BE2C (cell line): Measurements from ENCODE around the gene PHYH.

Source experiments
- DNase-seq: peaks from one replicate; pipeline ENCODE4 v3.0.0-alpha.2; 2020
- H3K27me3 ChIP-seq: fragments of 250-450 bp; sonication (Bioruptor Pico); 2 replicates; pipeline ENCODE4 v1.5.1; 2020; ENCODE audit warnings: mild to moderate bottlenecking
- H3K36me3 ChIP-seq: fragments of 250-450 bp; sonication (Bioruptor Pico); 2 replicates; pipeline ENCODE4 v1.5.1; 2020; ENCODE audit warnings: mild to moderate bottlenecking
- H3K4me1 ChIP-seq: fragments of 250-450 bp; sonication (Bioruptor Pico); 2 replicates; pipeline ENCODE4 v1.5.1; 2020
- H3K4me3 ChIP-seq: 2 replicates; pipeline ENCODE4 v1.5.1; 2011; ENCODE audit warnings: low read depth, low read length
- H3K9me3 ChIP-seq: fragments of 250-450 bp; sonication (Bioruptor Pico); 2 replicates; pipeline ENCODE4 v1.5.1; 2020
- CTCF ChIP-seq: IDR thresholded peaks from 2 replicates; pipeline ENCODE4 v1.5.1; 2012; ENCODE audit warnings: mild to moderate bottlenecking, low read depth, low read length

Gene PHYH

GRCh38 chr10:13340626-13341376 lies 40.9 kb upstream of the PHYH start:
- peaks cover 10% of the 10 kb centered on the region; the same call in 1 of the 2 replicates for H3K4me1 ChIP-seq
- H3K27me3 ChIP-seq: no peaks in the 10 kb centered on the region
- TF ChIP-seq CTCF: no peak
- no peaks in the 10 kb centered on the region for H3K9me3 ChIP-seq
- H3K36me3 ChIP-seq: peaks cover 51% of the 10 kb centered on the region
- H3K4me3 ChIP-seq: peak overlapping the region; percentile 19
- no peak for DNase-seq

GRCh38 chr10:13340068-13340467 lies 40.2 kb upstream of the PHYH start:
- no peak for TF ChIP-seq CTCF
- Histone ChIP-seq H3K4me1 (peaks cover 10% of the 10 kb centered on the region; the same call in 1 of the 2 replicates), H3K36me3 (peaks cover 51% of the 10 kb centered on the region), H3K9me3 (no peaks in the 10 kb centered on the region), H3K4me3 (peak overlapping the region; percentile 19), H3K27me3 (no peaks in the 10 kb centered on the region)
- no peak for DNase-seq

GRCh38 chr10:13338390-13339110 lies 38.7 kb upstream of the PHYH start:
- peaks cover 48% of the 10 kb centered on the region for H3K36me3 ChIP-seq
- DNase-seq: no peak
- no peak overlapping the region for H3K4me3 ChIP-seq
- no peaks in the 10 kb centered on the region for H3K9me3 ChIP-seq
- TF ChIP-seq CTCF: no peak
- no peaks in the 10 kb centered on the region for H3K27me3 ChIP-seq
- H3K4me1 ChIP-seq: peaks cover 10% of the 10 kb centered on the region; the same call in 1 of the 2 replicates

- TF ChIP-seq CTCF: no peak
- peaks cover 10% of the 10 kb centered on the region; the same call in 1 of the 2 replicates for H3K4me1 ChIP-seq
- DNase-seq: no peak
- H3K4me3 ChIP-seq: no peak overlapping the region
- H3K9me3 ChIP-seq: no peaks in the 10 kb centered on the region
- H3K27me3 ChIP-seq: no peaks in the 10 kb centered on the region
- H3K36me3 ChIP-seq: peaks cover 43% of the 10 kb centered on the region
These were observed 37.9 kb upstream of the PHYH start for GRCh38 chr10:13337827-13338196.

- no peaks in the 10 kb centered on the region for H3K9me3 ChIP-seq
- no peak overlapping the region for H3K4me3 ChIP-seq
- H3K36me3 ChIP-seq: peaks cover 44% of the 10 kb centered on the region
- DNase-seq: no peak
- peaks cover 10% of the 10 kb centered on the region; the same call in 1 of the 2 replicates for H3K4me1 ChIP-seq
- H3K27me3 ChIP-seq: no peaks in the 10 kb centered on the region
- TF ChIP-seq CTCF: no peak
These were observed 37.4 kb upstream of the PHYH start for GRCh38 chr10:13337128-13337826.
